HG02938 (cell line): Measurements from ENCODE around the gene CUL5.
"Not testable (repeated sequence)": the region's sequence is repeated elsewhere in the genome, so short reads cannot be mapped to it uniquely, and the experiment has no call there.

ENCODE experiments used
- ATAC-seq: cut with Tn5 transposase; IDR thresholded peaks from one replicate; pipeline ENCODE4 v1.9.1; 2021; ENCODE audit warnings: mild to moderate bottlenecking, moderate library complexity; ENCODE audit not compliant: unreplicated experiment

Gene CUL5

GRCh38 chr11:108019870-108020540 lies 11.3 kb downstream of the CUL5 start:
- no peak for ATAC-seq

DNA sequence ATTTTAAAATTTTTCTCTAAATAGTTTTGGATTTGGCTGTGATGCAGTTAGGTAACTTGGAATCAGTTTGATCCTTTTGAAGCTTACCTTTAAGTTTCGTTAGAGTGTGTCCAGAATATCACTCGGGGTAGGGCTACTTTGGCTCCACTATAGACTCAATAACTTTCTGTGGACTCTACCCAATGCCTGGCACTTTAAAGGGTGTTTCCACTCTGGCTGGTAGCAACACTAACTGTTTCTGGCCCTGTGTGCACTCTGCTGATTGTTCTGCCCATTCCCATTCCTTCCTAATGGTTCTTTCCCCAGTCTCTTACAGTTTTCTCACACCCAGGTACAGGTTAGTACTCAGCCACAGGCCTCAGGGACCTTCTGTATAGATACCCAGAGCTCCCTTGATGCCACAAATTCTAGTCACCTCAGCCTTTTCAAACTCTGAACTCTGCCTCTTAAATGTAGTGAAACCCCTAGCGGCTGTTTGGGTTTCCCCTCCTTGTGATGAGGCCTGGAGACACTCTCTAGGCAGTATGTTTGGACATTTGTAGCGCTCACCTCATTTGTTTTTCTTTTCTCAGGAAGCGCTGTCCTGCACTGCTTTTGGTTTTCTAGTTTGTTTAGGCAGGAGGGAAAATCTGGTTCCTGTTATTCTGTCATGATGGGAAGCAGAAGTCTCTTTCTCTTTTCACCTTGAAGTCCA lies 16.8 kb downstream of the CUL5 start:
- peak; percentile 97 for ATAC-seq

DNA sequence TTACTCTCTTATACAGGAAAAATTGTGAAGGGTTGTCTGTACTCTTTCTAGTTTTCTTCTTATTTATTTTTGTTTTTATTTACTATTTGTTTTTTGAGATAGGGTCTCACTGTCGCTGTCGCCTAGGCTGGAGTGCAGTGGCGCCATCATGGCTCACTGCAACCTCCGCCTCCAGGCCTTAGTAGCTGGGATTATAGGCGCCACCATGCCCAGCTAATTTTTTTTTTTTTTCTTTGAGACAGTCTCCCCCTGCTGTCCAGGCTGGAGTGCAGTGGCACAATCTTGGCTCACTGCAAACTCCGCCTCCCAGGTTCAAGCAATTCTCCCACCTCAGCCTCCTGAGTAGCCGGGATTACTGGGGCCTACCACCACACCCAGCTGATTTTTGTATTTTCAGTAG lies 18.4 kb downstream of the CUL5 start:
- no peak for ATAC-seq

- not testable (repeated sequence) for ATAC-seq
Observed at GRCh38 chr11:108028822-108029441, 20.2 kb downstream of the CUL5 start.

- ATAC-seq, result not testable (repeated sequence)
Observed at GRCh38 chr11:108031604-108032003, 22.9 kb downstream of the CUL5 start.

GRCh38 chr11:108032800-108033199 lies 24.1 kb downstream of the CUL5 start:
- ATAC-seq, result no peak

- ATAC-seq, result no peak
Observed at GRCh38 chr11:108034034-108034433, 25.3 kb downstream of the CUL5 start.

DNA sequence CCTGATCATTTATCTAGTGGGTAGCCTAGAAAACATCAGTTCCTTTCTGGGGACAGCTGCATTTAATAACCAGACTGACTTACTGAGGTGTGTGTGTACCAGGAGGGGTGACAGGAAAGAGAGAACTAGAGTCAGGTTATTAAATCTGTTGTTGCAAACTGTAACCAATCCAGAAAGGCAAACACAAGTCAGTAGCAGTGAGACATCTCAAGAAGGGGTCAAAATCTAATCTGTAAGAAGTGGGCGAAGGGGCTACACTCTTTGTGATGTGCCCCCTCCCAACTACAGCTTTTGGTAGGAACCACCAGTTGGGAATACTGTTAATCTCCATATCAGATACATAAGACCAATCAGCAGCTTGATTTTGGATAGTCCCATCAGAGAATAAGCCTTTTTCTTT lies 26.3 kb downstream of the CUL5 start:
- ATAC-seq, result no peak

DNA sequence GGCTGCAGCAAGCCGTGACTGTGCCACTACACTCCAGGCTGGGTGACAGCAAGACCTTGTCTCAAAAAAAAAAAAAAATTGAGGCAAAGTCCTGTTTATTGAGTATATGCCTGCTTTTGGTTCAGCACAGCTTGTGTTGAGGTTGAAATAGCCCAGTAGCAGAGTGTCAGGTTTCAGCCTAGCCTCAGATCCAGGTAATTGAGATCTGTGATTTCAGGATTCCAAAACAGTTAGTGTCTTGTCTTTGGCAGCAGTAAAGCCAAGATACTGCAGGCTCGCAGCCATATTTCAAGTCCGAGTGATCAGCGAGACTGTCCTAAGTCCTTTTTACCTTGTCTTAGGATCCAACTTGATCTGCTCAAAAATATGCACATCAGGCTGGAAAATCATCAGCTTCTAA lies 27.0 kb downstream of the CUL5 start:
- ATAC-seq, result no peak

GRCh38 chr11:108037211-108037610 lies 28.5 kb downstream of the CUL5 start:
- ATAC-seq, result no peak

DNA sequence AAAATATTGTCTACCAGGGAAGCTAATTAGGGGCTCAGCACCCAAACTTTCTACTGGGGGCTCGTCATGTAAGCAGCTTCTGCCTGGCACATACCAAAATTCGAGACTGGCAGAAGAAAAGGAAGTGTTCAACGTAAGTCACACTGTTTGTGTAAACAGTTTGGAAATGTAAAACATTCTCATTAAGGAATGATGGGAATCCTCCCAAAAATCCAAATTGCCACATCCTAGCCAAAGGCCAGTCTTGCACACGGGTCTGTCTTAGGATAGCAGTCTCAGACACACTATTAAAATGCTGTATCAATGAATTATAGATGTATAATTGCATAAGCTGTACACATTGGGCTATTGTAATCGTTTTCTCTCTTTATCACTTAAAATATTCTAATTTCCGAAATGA lies 28.9 kb downstream of the CUL5 start:
- ATAC-seq, result no peak

DNA sequence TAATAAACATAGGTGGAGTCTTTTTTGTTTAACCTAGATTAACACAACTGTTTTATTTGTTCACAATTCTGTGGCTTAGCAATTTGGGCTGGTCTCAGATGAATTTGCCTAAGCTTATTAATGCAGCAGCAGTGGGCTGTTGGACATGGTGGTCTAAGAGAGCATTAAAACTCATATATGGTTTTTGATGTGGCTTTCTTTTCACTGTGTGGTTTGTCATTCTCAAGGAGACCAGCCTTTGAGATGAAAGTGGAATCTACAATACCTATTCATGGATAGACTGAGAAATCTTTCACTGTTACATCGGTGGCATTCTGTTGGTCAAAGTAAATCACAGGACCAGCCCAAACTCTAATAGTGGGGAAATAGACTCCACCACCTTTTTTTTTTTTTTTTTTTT lies 39.6 kb downstream of the CUL5 start:
- ATAC-seq, result no peak

- no peak for ATAC-seq
Observed at GRCh38 chr11:108062336-108062735, 53.6 kb downstream of the CUL5 start.

- ATAC-seq, result no peak
Observed at GRCh38 chr11:108063410-108063809, 54.7 kb downstream of the CUL5 start.

- peak; percentile 71 for ATAC-seq
Observed at GRCh38 chr11:108069947-108070346, 61.2 kb downstream of the CUL5 start.

GRCh38 chr11:108084811-108085210 lies 76.1 kb downstream of the CUL5 start:
- ATAC-seq, result no peak

DNA sequence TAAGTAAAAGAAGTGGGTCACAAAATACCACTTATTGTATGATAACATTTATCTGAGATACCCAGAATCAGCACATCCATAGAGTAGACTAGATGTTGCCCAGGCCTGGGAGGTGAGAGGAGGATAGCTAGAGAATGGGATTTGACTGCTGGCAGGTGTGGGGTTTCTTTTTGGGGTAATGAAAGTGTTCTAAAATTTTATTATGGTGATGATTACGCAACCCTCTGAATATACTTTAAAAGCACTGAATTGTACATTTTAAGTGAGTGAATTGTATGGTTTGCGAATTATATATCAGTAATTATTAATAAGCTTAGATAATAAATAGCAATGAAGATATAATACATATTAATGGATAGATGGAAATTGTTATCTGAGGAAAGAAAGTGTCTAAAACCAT lies 77.0 kb downstream of the CUL5 start:
- no peak for ATAC-seq

GRCh38 chr11:108092134-108092533 lies 83.4 kb downstream of the CUL5 start:
- ATAC-seq, result no peak

- no peak for ATAC-seq
Observed at GRCh38 chr11:108093128-108093904, 84.6 kb downstream of the CUL5 start.

- no peak for ATAC-seq
Observed at GRCh38 chr11:108097179-108097578, 88.5 kb downstream of the CUL5 start.

- ATAC-seq, result no peak
Observed at GRCh38 chr11:108101090-108101775, 92.5 kb downstream of the CUL5 start.
